Measurements from ENCODE around the gene PTPN6. TPM values are rescaled to one million over a fixed set of nuclear protein-coding genes. Genes with fewer than 3 reads are reported as not detected.

Gene PTPN6
- total and polyA plus RNA-seq, 2 donors (not counting 1 experiment from before 2014, with no cell fraction given) = 0.06 TPM; not detected in 1

- Histone ChIP-seq H3K4me2 (ENCODE audit: extremely low read depth, insufficient read depth, low read length) (no peak overlapping the region), H3K9me3 (ENCODE audit: control insufficient read depth, insufficient read depth, low read depth, low read length) (no peaks in the 10 kb centered on the region), H3K27ac (ENCODE audit: insufficient read depth, low read length) (no peak overlapping the region), H3K4me3 (replicated peaks in 1 of 4; ENCODE audit: control extremely low read depth in 1 of 4, insufficient read depth in 1 of 4, low read depth in 3 of 4, low read length in 4 of 4) (no peak overlapping the region), H2AFZ (ENCODE audit: low read length) (no peak overlapping the region), H3K27me3 (ENCODE audit: control insufficient read depth, insufficient read depth, low read length) (no peaks in the 10 kb centered on the region), H3K36me3 (ENCODE audit: control insufficient read depth, insufficient read depth, low read length) (peaks cover 38% of the 10 kb centered on the region), H3K4me1 (ENCODE audit: control insufficient read depth, extremely low read depth, insufficient read depth, low read length) (peaks cover 21% of the 10 kb centered on the region), H3K79me2 (ENCODE audit: control insufficient read depth, insufficient read depth, low read length) (peaks cover 2% of the 10 kb centered on the region), H3K9ac (ENCODE audit: insufficient read depth, low read length) (no peak overlapping the region), H4K20me1 (ENCODE audit: control insufficient read depth, extremely low read depth, insufficient read depth, low read length) (no peaks in the 10 kb centered on the region)
- DNase-seq (ENCODE audit: low read depth in 2 of 2) = no peak
- TF ChIP-seq EZH2 (IDR thresholded peaks at IDR 0.05; ENCODE audit: low read length, missing control alignments) = no peak
- TF ChIP-seq, protein P1, sequence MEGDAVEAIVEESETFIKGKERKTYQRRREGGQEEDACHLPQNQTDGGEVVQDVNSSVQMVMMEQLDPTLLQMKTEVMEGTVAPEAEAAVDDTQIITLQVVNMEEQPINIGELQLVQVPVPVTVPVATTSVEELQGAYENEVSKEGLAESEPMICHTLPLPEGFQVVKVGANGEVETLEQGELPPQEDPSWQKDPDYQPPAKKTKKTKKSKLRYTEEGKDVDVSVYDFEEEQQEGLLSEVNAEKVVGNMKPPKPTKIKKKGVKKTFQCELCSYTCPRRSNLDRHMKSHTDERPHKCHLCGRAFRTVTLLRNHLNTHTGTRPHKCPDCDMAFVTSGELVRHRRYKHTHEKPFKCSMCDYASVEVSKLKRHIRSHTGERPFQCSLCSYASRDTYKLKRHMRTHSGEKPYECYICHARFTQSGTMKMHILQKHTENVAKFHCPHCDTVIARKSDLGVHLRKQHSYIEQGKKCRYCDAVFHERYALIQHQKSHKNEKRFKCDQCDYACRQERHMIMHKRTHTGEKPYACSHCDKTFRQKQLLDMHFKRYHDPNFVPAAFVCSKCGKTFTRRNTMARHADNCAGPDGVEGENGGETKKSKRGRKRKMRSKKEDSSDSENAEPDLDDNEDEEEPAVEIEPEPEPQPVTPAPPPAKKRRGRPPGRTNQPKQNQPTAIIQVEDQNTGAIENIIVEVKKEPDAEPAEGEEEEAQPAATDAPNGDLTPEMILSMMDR (conservative IDR thresholded peaks at IDR 0.05 in 1 of 2, IDR thresholded peaks at IDR 0.05 in 1 of 2; ENCODE audit: low read depth in 1 of 2, low read length in 2 of 2) = no peak
Measured at GRCh38 chr12:6941267-6941666, 9.9 kb upstream of the PTPN6 start.

DNA sequence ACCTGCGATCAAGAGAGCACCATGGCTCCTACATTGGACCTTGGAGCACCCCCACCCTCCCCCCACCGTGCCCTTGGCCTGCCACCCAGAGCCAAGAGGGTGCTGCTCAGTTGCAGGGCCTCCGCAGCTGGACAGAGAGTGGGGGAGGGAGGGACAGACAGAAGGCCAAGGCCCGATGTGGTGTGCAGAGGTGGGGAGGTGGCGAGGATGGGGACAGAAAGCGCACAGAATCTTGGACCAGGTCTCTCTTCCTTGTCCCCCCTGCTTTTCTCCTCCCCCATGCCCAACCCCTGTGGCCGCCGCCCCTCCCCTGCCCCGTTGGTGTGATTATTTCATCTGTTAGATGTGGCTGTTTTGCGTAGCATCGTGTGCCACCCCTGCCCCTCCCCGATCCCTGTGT is 9.4 kb upstream of the PTPN6 start:
- H3K9me3 ChIP-seq (ENCODE audit: control insufficient read depth, insufficient read depth, low read depth, low read length) = no peaks in the 10 kb centered on the region
- no peak overlapping the region for H3K4me3 ChIP-seq (replicated peaks in 1 of 4; ENCODE audit: control extremely low read depth in 1 of 4, insufficient read depth in 1 of 4, low read depth in 3 of 4, low read length in 4 of 4)
- DNase-seq (ENCODE audit: low read depth in 2 of 2) = no peak
- TF ChIP-seq EZH2 (IDR thresholded peaks at IDR 0.05; ENCODE audit: low read length, missing control alignments) = no peak
- TF ChIP-seq, protein P1 (conservative IDR thresholded peaks at IDR 0.05 in 1 of 2, IDR thresholded peaks at IDR 0.05 in 1 of 2; ENCODE audit: low read depth in 1 of 2, low read length in 2 of 2) = no peak
- H3K79me2 ChIP-seq (ENCODE audit: control insufficient read depth, insufficient read depth, low read length) = peaks cover 2% of the 10 kb centered on the region
- H3K27ac ChIP-seq (ENCODE audit: insufficient read depth, low read length) = no peak overlapping the region
- no peak overlapping the region for H3K9ac ChIP-seq (ENCODE audit: insufficient read depth, low read length)
- no peaks in the 10 kb centered on the region for H4K20me1 ChIP-seq (ENCODE audit: control insufficient read depth, extremely low read depth, insufficient read depth, low read length)
- no peak overlapping the region for H3K4me2 ChIP-seq (ENCODE audit: extremely low read depth, insufficient read depth, low read length)
- H3K27me3 ChIP-seq (ENCODE audit: control insufficient read depth, insufficient read depth, low read length) = no peaks in the 10 kb centered on the region
- no peak overlapping the region for H2AFZ ChIP-seq (ENCODE audit: low read length)
- H3K4me1 ChIP-seq (ENCODE audit: control insufficient read depth, extremely low read depth, insufficient read depth, low read length) = peaks cover 21% of the 10 kb centered on the region
- H3K36me3 ChIP-seq (ENCODE audit: control insufficient read depth, insufficient read depth, low read length) = peaks cover 33% of the 10 kb centered on the region

DNA sequence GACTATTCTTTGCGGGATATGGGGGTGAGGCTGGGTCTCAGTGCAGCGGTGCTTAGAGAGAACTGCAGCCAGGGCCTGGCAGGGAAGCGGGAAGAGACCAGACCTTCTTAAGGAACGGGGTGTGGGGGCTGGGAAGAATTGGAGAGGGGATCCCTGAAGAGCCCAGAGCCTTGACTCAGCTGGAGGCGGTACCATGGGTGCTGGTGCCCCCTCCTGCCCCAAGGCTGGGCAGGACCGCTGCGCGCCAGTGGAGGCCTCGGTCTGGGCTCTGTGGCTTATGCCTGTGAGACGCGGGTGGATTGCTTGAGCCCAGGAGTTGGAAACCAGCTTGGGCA is 8.9 kb upstream of the PTPN6 start:
- no peak overlapping the region for H3K9ac ChIP-seq (ENCODE audit: insufficient read depth, low read length)
- no peak overlapping the region for H3K27ac ChIP-seq (ENCODE audit: insufficient read depth, low read length)
- H3K4me2 ChIP-seq (ENCODE audit: extremely low read depth, insufficient read depth, low read length) = no peak overlapping the region
- TF ChIP-seq, protein P1 (conservative IDR thresholded peaks at IDR 0.05 in 1 of 2, IDR thresholded peaks at IDR 0.05 in 1 of 2; ENCODE audit: low read depth in 1 of 2, low read length in 2 of 2) = no peak
- no peak for TF ChIP-seq EZH2 (IDR thresholded peaks at IDR 0.05; ENCODE audit: low read length, missing control alignments)
- H4K20me1 ChIP-seq (ENCODE audit: control insufficient read depth, extremely low read depth, insufficient read depth, low read length) = no peaks in the 10 kb centered on the region
- peak; percentile 25 to 38 for DNase-seq (ENCODE audit: low read depth in 2 of 2)
- H3K27me3 ChIP-seq (ENCODE audit: control insufficient read depth, insufficient read depth, low read length) = no peaks in the 10 kb centered on the region
- H3K4me1 ChIP-seq (ENCODE audit: control insufficient read depth, extremely low read depth, insufficient read depth, low read length) = peaks cover 21% of the 10 kb centered on the region
- no peaks in the 10 kb centered on the region for H3K9me3 ChIP-seq (ENCODE audit: control insufficient read depth, insufficient read depth, low read depth, low read length)
- no peak overlapping the region for H2AFZ ChIP-seq (ENCODE audit: low read length)
- H3K4me3 ChIP-seq (replicated peaks in 1 of 4; ENCODE audit: control extremely low read depth in 1 of 4, insufficient read depth in 1 of 4, low read depth in 3 of 4, low read length in 4 of 4) = no peak overlapping the region
- H3K79me2 ChIP-seq (ENCODE audit: control insufficient read depth, insufficient read depth, low read length) = peaks cover 2% of the 10 kb centered on the region
- H3K36me3 ChIP-seq (ENCODE audit: control insufficient read depth, insufficient read depth, low read length) = peaks cover 31% of the 10 kb centered on the region

Measured in fibroblast of lung (primary cell).